K562 (cell line): ENCODE data around the gene MMP24. TPM values are rescaled to one million over a fixed set of nuclear protein-coding genes. Genes with fewer than 3 reads are reported as not detected.

Experiments used
- ATAC-seq: fragments of 200-7000 bp; cut with Tn5 transposase; 3 replicates; pipeline ENCODE4 v1.9.1; 2020; ENCODE audit warnings: moderate library complexity
- BruUV-seq: library from RNA; stranded (reverse); fragments of 400-500 nt; replicated peaks from 2 replicates; lab custom pipeline; 2021; lab: Mats Ljungman, UMichigan
- CTCF ChIA-PET: fragments of 300-600 bp; formaldehyde crosslinking; extraction: SDS; loops from one replicate; lab custom pipeline; 2021; ENCODE audit warnings: low intra/inter-chr PET ratio; lab: Yijun Ruan, JAX
- POLR2A ChIA-PET: fragments of 300-600, 350-650 bp; sonication (Branson Sonifier 250); formaldehyde crosslinking; extraction: SDS; loops from one replicate; lab custom pipeline; 2021; ENCODE audit warnings: antibody characterized with exemption, inconsistent platforms; lab: Yijun Ruan, JAX
- DNase-seq, 4 experiments: peaks; one replicate each; pipeline versions ENCODE4 v3.0.0 to v3.0.0-alpha.2; 2011 to 2018; ENCODE audit warnings: low spot score in 3 of 4, mixed read lengths in 3 of 4; ENCODE audit errors: extremely low read depth in 1 of 4
- FAIRE-seq: peaks from 2 replicates; lab custom pipeline; 2011; peaks lifted over from hg19 to GRCh38; lab: Jason Lieb, UNC
- H2AFZ ChIP-seq: 2 replicates; pipeline ENCODE4 v1.6.0; 2011; ENCODE audit warnings: low read depth, low read length, control low read depth, inconsistent platforms
- H3K27ac ChIP-seq: fragments of 200-600 bp; 3 replicates; pipeline ENCODE4 v1.8.0; 2011; ENCODE audit warnings: low read depth, mild to moderate bottlenecking, control low read depth, inconsistent platforms, low read length, moderate library complexity, mixed read lengths; ENCODE audit errors: extremely low read depth
- H3K27me3 ChIP-seq, 2 experiments: fragments of 300-600 bp in 1 of 2; 2 replicates in 1 of 2; 3 replicates in 1 of 2; pipeline versions ENCODE4 v1.6.0 to v1.8.0; 2011; ENCODE audit warnings: inconsistent platforms in 2 of 2, low read length in 2 of 2, mild to moderate bottlenecking in 1 of 2, mixed read lengths in 1 of 2, moderate library complexity in 1 of 2; ENCODE audit not compliant: control insufficient read depth in 2 of 2, insufficient read depth in 2 of 2
- H3K36me3 ChIP-seq: fragments of 300-600 bp; 3 replicates; pipeline ENCODE4 v1.8.0; 2011; ENCODE audit warnings: mild to moderate bottlenecking, low read length, inconsistent platforms; ENCODE audit not compliant: control insufficient read depth, insufficient read depth
- H3K4me1 ChIP-seq, 2 experiments: fragments of 200-600 bp in 1 of 2; replicated peaks in 1 of 2; 2 replicates in 1 of 2; 3 replicates in 1 of 2; pipeline versions ENCODE4 v1.5.1 to v1.8.0; 2011; ENCODE audit warnings: inconsistent platforms in 2 of 2, low read length in 2 of 2, mild to moderate bottlenecking in 1 of 2, mixed read lengths in 1 of 2, moderate library complexity in 1 of 2; ENCODE audit not compliant: control insufficient read depth in 2 of 2, insufficient read depth in 2 of 2
- H3K4me2 ChIP-seq: 2 replicates; pipeline ENCODE4 v1.6.1; 2011; ENCODE audit warnings: low read length, control low read depth, inconsistent platforms, mixed read lengths; ENCODE audit not compliant: insufficient read depth
- H3K4me3 ChIP-seq: fragments of 200-600 bp; sonication (generic), shearing (Covaris generic); 2 replicates; pipeline ENCODE4 v1.5.1; 2016; ENCODE audit warnings: control low read depth, inconsistent platforms
- H3K79me2 ChIP-seq: fragments of 200-600 bp; 3 replicates; pipeline ENCODE4 v1.8.0; 2011; ENCODE audit warnings: low read length, inconsistent platforms; ENCODE audit not compliant: control insufficient read depth, insufficient read depth
- H3K9ac ChIP-seq, 2 experiments: 2 replicates each; pipeline versions ENCODE4 v1.6.0 to v1.6.1; 2011; ENCODE audit warnings: low read depth in 2 of 2, low read length in 2 of 2, control low read depth in 1 of 2, inconsistent platforms in 1 of 2, mild to moderate bottlenecking in 1 of 2, mixed read lengths in 1 of 2; ENCODE audit not compliant: insufficient read depth in 1 of 2
- H3K9me1 ChIP-seq: one replicate; pipeline ENCODE4 v1.6.0; 2011; ENCODE audit warnings: inconsistent platforms, mild to moderate bottlenecking, low read length, moderate library complexity; ENCODE audit not compliant: control insufficient read depth, insufficient read depth
- H3K9me3 ChIP-seq: replicated peaks from 2 replicates; pipeline ENCODE4 v1.5.1; 2011; ENCODE audit warnings: low read depth, low read length, inconsistent platforms; ENCODE audit not compliant: control insufficient read depth, insufficient read depth
- H4K20me1 ChIP-seq: replicated peaks from 2 replicates; pipeline ENCODE4 v1.6.1; 2011; ENCODE audit warnings: low read length, inconsistent platforms, mixed read lengths; ENCODE audit not compliant: control insufficient read depth, insufficient read depth
- CTBP1 ChIP-seq: fragments of 450-650 bp; IDR thresholded peaks from 2 replicates; pipeline ENCODE4 v1.6.1; 2016; ENCODE audit warnings: borderline replicate concordance
- GTF2B ChIP-seq: IDR thresholded peaks from 2 replicates; pipeline ENCODE4 v1.6.1; 2011; ENCODE audit not compliant: insufficient read length; ENCODE audit errors: extremely low read depth
- HNRNPUL1 ChIP-seq: fragments of 200-400 bp; formaldehyde crosslinking; IDR thresholded peaks from 2 replicates; pipeline ENCODE4 v1.6.1; 2017; ENCODE audit warnings: low read length
- MYNN ChIP-seq, 2 experiments: sonication (generic); formaldehyde crosslinking in 1 of 2; IDR thresholded peaks; 2 replicates each; pipeline versions ENCODE4 v1.5.0 to v1.6.1; 2016 to 2020; ENCODE audit warnings: antibody characterized with exemption in 1 of 2, missing genetic modification reagents in 1 of 2
- NCOA1 ChIP-seq: fragments of 450-650 bp; IDR thresholded peaks from 2 replicates; pipeline ENCODE4 v1.6.1; 2016; ENCODE audit warnings: low read depth
- USF2 ChIP-seq: sonication (generic); formaldehyde crosslinking; IDR thresholded peaks from 2 replicates; pipeline ENCODE4 v1.5.0; 2020; ENCODE audit warnings: missing genetic modification reagents
- ZBTB40 ChIP-seq, 2 experiments: fragments of 450-650 bp in 1 of 2; sonication (generic) in 1 of 2; formaldehyde crosslinking in 1 of 2; IDR thresholded peaks; 2 replicates each; pipeline versions ENCODE4 v1.7.1 to v1.9.0; 2016 to 2022; ENCODE audit warnings: inconsistent platforms in 1 of 2, mild to moderate bottlenecking in 1 of 2, missing genetic modification reagents in 1 of 2
- WGBS: fragments of 100-300 bp; shearing (Covaris generic); methylation state at CpG from one replicate; pipeline ENCODE4 v1.1.6; 2016; ENCODE audit warnings: low coverage, mixed read lengths; ENCODE audit not compliant: insufficient coverage; ENCODE audit errors: missing lambda C conversion rate; 5-methylcytosine and 5-hydroxymethylcytosine counted together
- in situ Hi-C: fragments of 300-500 bp; cut with MboI; formaldehyde crosslinking; loops from 4 replicates; pipeline ENCODE4 v1.15.0; 2018; ENCODE audit warnings: inconsistent platforms, mixed read lengths
- intact Hi-C: fragments of 100-400 bp; cut with micrococcal nuclease; formaldehyde crosslinking; loops from 2 replicates; pipeline ENCODE4 v1.14.2; 2022
- polyA plus RNA-seq, 8 experiments: library from polyadenylated mRNA; depleted of rRNA in 4 of 8; stranded (reverse) in 5 of 8; unstranded in 3 of 8; fragments of >200 nt; fragmentation: Nextera tagmentation in 2 of 8; fragmentation: Illumina TruSeq in 1 of 8; extraction: Ambion mirVana in 2 of 8; extraction: Trizol in 1 of 8; gene quantifications; 2 replicates each; pipeline versions ENCODE4 v1.2.1 to v1.2.3, GENCODE V29; 2011 to 2014; ENCODE audit warnings: inconsistent platforms in 1 of 8, missing spikeins in 1 of 8
- total RNA-seq, 7 experiments: library from RNA; depleted of rRNA in 6 of 7; stranded (reverse); fragments of >200 nt in 6 of 7; fragmentation: Illumina TruSeq in 2 of 7; extraction: Trizol in 2 of 7; gene quantifications; 2 replicates each; pipeline versions ENCODE4 v1.2.1 to v1.2.3, GENCODE V29; 2011 to 2021; ENCODE audit warnings: low replicate concordance in 1 of 7

The MMP24 gene
- total and polyA plus RNA-seq, 9 of the 15 experiments (the other 6 are each of a cell fraction or from before 2014, with no cell fraction given): 0.03 to 0.07 (median 0.03) TPM; not detected in 6

GRCh38 chr20:35318502-35319157 is 92.1 kb downstream of the MMP24 start (continued):
- TF ChIP-seq HNRNPUL1 (no peak), CTBP1 (0 out of 2 replicates have a peak, but pooled peaks have one; percentile 27), USF2 (CRISPR knock-in tag) (peak; percentile 27)

- no peak overlapping the region for H3K4me3 ChIP-seq
- in situ Hi-C loops (loop anchor here (25.0 kb wide), 1 partner anchor 118 kb away; the partner anchor contains the start of gene GDF5), intact Hi-C loops (no loop called here)
- no peaks in the 10 kb centered on the region for H3K27me3 ChIP-seq
- no peaks in the 10 kb centered on the region for H3K9me1 ChIP-seq
- H2AFZ ChIP-seq: no peak overlapping the region
- ChIA-PET CTCF (no interaction called here), POLR2A (no interaction called here)
- no peaks in the 10 kb centered on the region for H4K20me1 ChIP-seq
- no peaks in the 10 kb centered on the region for H3K79me2 ChIP-seq
- no peak for FAIRE-seq
- H3K4me2 ChIP-seq: no peak overlapping the region
- BruUV-seq: no TSS peak
- 82% methylated on average over 5 of the region's 5 CpGs for WGBS
- peak in 2 of 4 experiments; percentile 45 to 48 for DNase-seq
- H3K4me1 ChIP-seq: peaks cover 4 to 6% of the 10 kb centered on the region in 2 experiments; a peak in 4 of 5 replicates
- peaks cover 4% of the 10 kb centered on the region for H3K36me3 ChIP-seq
- H3K27ac ChIP-seq: no peak overlapping the region
- H3K9me3 ChIP-seq: no peaks in the 10 kb centered on the region
- TF ChIP-seq ZBTB40 (IDR thresholded peaks at IDR 0.05): no peak
- no peak for TF ChIP-seq ZBTB40 (CRISPR knock-in tag; IDR thresholded peaks at IDR 0.05)
- TF ChIP-seq GTF2B: no peak
- TF ChIP-seq MYNN (IDR thresholded peaks at IDR 0.05): no peak
- no peak for TF ChIP-seq MYNN (CRISPR knock-in tag; IDR thresholded peaks at IDR 0.05)
- no peak for TF ChIP-seq NCOA1
- ATAC-seq: no peak
- H3K9ac ChIP-seq: no peak overlapping the region
Measured at GRCh38 chr20:35319192-35319870, 92.8 kb downstream of the MMP24 start.
